GM21786 (cell line): ENCODE data around the gene ANKMY1.

Experiments
- ATAC-seq: cut with Tn5 transposase; IDR thresholded peaks from one replicate; pipeline ENCODE4 v1.9.1; 2021; ENCODE audit not compliant: unreplicated experiment

Gene ANKMY1

DNA sequence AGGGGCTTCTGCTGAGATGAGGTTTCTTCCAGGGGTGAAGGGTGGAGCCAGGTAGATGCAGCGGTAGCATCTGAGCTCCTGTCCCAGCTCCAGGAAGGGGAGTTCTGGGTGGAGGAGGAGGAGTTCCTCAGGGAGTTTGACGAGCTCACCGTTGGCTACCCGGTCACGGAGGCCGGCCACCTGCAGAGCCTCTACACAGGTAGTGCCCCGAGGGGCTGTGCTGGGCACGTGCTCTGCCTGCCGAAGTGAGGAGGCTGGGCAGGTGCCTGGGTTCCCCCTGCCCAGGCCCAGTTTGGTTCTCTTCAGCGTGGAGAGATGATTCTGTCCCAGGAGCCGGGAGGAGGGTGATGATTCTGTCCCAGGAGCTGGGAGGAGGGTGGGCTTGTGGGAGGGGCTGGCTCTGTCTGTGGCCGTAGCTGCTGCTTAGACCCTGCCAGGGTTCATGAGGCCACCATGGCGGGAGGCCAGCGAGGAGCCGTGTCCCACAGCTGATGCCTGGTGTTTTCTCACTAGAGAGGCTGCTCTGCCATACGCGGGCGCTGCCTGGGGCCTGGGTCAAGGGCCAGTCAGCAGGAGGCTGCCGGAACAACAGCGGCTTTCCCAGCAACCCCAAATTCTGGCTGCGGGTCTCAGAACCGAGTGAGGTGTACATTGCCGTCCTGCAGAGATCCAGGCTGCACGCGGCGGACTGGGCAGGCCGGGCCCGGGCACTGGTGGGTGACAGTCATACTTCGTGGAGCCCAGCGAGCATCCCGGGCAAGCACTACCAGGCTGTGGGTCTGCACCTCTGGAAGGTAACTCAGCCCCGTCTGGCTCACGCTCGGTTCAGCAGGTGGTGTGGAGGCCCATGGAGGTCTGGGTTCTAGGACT lies 37.0 kb upstream of the ANKMY1 start:
- no peak for ATAC-seq

GRCh38 chr2:240593703-240594451 lies 36.1 kb upstream of the ANKMY1 start:
- no peak for ATAC-seq

GRCh38 chr2:240593026-240593702 lies 35.4 kb upstream of the ANKMY1 start:
- ATAC-seq = no peak

DNA sequence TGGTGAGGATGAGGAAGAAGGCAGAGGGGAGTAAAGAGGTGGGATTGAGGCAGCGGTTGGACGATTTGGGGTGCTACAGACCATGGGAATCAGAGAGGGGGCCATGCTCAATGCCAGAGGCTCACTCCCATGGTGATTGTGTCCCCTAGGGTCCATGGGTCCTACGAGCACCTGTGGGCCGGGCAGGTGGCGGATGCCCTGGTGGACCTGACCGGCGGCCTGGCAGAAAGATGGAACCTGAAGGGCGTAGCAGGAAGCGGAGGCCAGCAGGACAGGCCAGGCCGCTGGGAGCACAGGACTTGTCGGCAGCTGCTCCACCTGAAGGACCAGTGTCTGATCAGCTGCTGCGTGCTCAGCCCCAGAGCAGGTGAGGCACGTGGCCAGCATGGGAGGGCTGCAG lies 34.0 kb upstream of the ANKMY1 start:
- no peak for ATAC-seq

- ATAC-seq = no peak
Measured at GRCh38 chr2:240591226-240591625, 33.4 kb upstream of the ANKMY1 start.

DNA sequence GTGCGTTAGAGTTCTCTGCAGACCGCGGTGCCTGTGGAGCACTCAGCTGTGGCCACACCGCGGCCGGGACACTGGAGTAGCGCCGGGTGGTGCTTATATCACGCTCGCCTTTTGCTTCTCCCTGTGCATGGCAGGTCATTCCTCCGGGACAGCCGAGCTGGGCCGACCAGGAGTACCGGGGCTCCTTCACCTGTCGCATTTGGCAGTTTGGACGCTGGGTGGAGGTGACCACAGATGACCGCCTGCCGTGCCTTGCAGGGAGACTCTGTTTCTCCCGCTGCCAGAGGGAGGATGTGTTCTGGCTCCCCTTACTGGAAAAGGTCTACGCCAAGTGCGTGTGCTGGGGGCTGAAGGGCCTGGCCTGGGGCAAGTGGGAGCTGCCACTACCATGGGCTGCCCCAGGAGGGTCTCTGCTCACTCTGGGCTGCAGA lies 32.9 kb upstream of the ANKMY1 start:
- ATAC-seq = no peak

GRCh38 chr2:240589850-240590525 lies 32.2 kb upstream of the ANKMY1 start:
- ATAC-seq = no peak

DNA sequence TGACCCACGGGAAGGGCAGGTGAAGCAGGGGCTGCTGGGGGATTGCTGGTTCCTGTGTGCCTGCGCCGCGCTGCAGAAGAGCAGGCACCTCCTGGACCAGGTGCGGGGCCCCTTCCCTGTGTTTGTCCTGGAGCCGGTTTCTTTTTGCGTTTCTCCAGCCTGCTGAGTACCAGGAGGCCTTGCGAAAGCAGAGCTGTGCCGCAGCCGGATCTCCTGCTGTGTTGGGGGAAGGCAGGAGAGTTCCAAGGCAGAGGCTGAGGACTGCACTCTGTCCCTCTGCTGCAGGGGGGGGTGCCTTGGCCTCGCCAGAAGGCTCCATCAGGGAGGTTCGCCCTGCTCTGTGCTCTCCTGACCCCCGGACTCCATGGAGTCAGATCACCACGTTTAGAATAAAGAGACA lies 31.6 kb upstream of the ANKMY1 start:
- no peak for ATAC-seq

GRCh38 chr2:240588669-240589068 lies 30.9 kb upstream of the ANKMY1 start:
- ATAC-seq = no peak

DNA sequence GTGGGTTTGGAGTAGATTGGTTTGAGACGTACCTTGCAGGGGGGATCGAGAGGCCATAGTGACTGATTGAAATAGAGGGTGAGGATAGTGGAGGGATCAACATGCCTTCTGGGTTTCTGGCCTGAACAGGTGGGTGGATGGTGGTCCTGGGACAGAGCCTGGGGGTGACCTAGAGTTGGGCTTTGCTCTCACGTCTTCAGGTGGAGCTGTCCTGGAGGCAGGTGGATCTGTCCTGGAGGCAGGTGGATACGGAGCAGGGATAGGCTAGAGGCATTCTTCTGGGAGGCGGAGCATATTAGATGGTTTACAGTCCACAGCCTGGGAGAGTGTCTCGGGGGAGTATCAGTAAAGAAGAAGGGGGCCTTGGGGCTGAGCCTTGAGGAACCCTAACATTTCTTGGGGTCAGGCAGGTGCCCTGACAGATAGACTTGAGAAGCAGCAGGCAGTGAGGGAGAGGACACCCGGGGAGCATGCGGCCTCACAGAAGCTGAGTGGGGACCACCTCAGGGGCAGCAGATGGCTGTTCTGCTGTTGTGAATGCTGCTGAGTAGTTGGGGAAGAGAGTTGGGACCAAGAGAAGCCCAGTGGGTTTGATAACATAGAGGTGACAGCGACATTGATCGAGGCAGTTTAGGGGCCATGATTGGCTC lies 30.3 kb upstream of the ANKMY1 start:
- no peak for ATAC-seq

- no peak for ATAC-seq
Measured at GRCh38 chr2:240586919-240587800, 29.4 kb upstream of the ANKMY1 start.

- peak; percentile 54 for ATAC-seq
Measured at GRCh38 chr2:240586198-240586918, 28.6 kb upstream of the ANKMY1 start, which contains the start of gene CAPN10. TSS of gene CAPN10 (plus strand) at chr2:240586734. CDS start at chr2:240586912, 178 bp downstream.

- ATAC-seq = no peak
Measured at GRCh38 chr2:240585681-240586197, 28.0 kb upstream of the ANKMY1 start.

- peak; percentile 30 for ATAC-seq
Measured at GRCh38 chr2:240585101-240585500, 27.3 kb upstream of the ANKMY1 start.

GRCh38 chr2:240584486-240585031 lies 26.8 kb upstream of the ANKMY1 start:
- peak; percentile 57 for ATAC-seq

GRCh38 chr2:240583774-240584173 lies 26.0 kb upstream of the ANKMY1 start:
- ATAC-seq = no peak

DNA sequence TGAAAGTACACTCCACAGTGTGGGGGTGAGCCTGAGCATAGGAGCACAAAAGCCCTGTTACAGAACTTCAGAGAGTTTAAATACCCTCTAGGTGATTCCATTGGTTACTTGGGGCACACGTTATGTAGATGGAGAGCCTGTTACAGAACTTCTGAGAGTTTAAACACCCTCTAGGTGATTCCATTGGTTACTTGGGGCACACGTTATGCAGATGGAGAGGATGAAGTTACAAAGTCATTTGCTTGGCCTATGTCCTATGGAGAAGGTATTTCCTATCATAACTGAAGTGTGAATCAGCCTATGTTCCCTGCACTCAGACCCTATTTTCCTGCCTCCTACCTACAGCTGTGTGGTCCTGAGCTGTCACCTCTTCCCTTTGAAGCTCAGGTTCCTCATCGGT lies 25.0 kb upstream of the ANKMY1 start:
- ATAC-seq = no peak

DNA sequence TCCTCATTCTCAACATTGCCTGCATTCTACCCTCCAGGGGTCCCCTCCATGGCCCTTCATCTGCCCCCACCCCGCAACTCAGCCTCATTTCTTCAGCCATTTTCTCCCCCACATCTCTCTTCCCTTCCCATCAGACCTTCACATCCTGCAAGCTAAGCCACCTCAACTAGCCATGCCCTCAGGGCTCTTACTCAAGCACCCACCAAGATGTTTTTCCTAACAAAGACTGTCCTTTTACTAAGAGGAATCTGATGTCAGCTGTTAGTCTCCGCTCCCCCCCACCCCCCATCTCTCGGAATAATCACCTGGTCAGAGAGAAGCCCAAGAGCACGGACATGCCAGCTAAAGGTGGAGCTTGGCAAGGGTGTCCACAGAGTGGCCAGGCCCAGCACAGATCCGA lies 24.0 kb upstream of the ANKMY1 start:
- no peak for ATAC-seq
